ENCODE data around the gene ARHGEF6.

- TF ChIP-seq EZH2 (IDR thresholded peaks at IDR 0.05; ENCODE audit: insufficient read depth, poor library complexity, severe bottlenecking) (no peak), EZH2phosphoT487 (IDR thresholded peaks at IDR 0.05; ENCODE audit: insufficient read depth, low read depth) (no peak)
Observed at GRCh38 chrX:136778916-136779315, 1.8 kb downstream of the ARHGEF6 start.
